Suprapubic skin (tissue), 4 donors: ENCODE measurements around the gene PITPNM3. TPM values are rescaled to one million over a fixed set of nuclear protein-coding genes. Genes with fewer than 3 reads are reported as not detected.
A peak's percentile ranks its signal among the peaks of the same experiment; 100 is the strongest.

Experiments used
- DNase-seq, 2 donors: peaks; one replicate each; pipeline ENCODE4 v3.0.0-alpha.2; 2019; ENCODE audit warnings: low spot score in 2 of 2
- H3K27ac ChIP-seq: fragments of 200-600 bp; sonication (generic); one replicate; pipeline ENCODE4 v1.5.1; 2019
- H3K27me3 ChIP-seq: fragments of 200-600 bp; sonication (generic); one replicate; pipeline ENCODE4 v1.5.1; 2019
- H3K36me3 ChIP-seq: fragments of 200-600 bp; sonication (generic); one replicate; pipeline ENCODE4 v1.5.1; 2019
- H3K4me1 ChIP-seq: fragments of 200-600 bp; sonication (generic); one replicate; pipeline ENCODE4 v1.5.1; 2019
- H3K4me3 ChIP-seq: fragments of 200-600 bp; sonication (generic); one replicate; pipeline ENCODE4 v1.5.1; 2019; ENCODE audit warnings: mild to moderate bottlenecking
- H3K9me3 ChIP-seq: fragments of 200-600 bp; sonication (generic); one replicate; pipeline ENCODE4 v1.5.1; 2019
- EP300 ChIP-seq: sonication (generic); formaldehyde crosslinking; IDR thresholded peaks from one replicate; pipeline ENCODE4 v1.6.1; 2017; ENCODE audit warnings: antibody characterized with exemption
- POLR2A ChIP-seq, 2 donors: fragments of 450-650 bp; IDR thresholded peaks; one replicate each; pipeline ENCODE4 v1.6.1; 2017; ENCODE audit warnings: antibody characterized with exemption in 2 of 2, mild to moderate bottlenecking in 2 of 2, moderate library complexity in 2 of 2
- POLR2AphosphoS5 ChIP-seq, 3 donors: sonication (generic); formaldehyde crosslinking; IDR thresholded peaks; one replicate each; pipeline ENCODE4 v1.6.1; 2017; ENCODE audit warnings: antibody characterized with exemption in 3 of 3
- WGBS: methylation state at CpG from one replicate; pipeline ENCODE4 v1.1.5; 2018; 5-methylcytosine and 5-hydroxymethylcytosine counted together
- total RNA-seq, 4 donors: library from RNA; depleted of rRNA; stranded (reverse); fragments of >200 nt; gene quantifications; one replicate each; pipeline ENCODE4 v1.1.0, GENCODE V29; 2016
- TF ChIP-seq, protein P1 (sequence below), 2 donors: fragments of 200-600 bp in 1 of 2; fragments of 450-650 bp in 1 of 2; sonication (generic) in 1 of 2; IDR thresholded peaks; one replicate each; pipeline ENCODE4 v1.5.1; 2016 to 2019; ENCODE audit warnings: antibody characterized with exemption in 2 of 2, mild to moderate bottlenecking in 1 of 2, moderate library complexity in 1 of 2

The PITPNM3 gene
- total RNA-seq, 4 donors from 2014 or later, result 16.4 to 31.1 (median 19.2) TPM

- H3K4me1 ChIP-seq, result peaks cover 17% of the 10 kb centered on the region
- H3K36me3 ChIP-seq, result no peaks in the 10 kb centered on the region
- TF ChIP-seq POLR2A (IDR thresholded peaks at IDR 0.05), result no peak
- TF ChIP-seq POLR2AphosphoS5 (IDR thresholded peaks at IDR 0.05), result no peak
- no peak for TF ChIP-seq EP300
- TF ChIP-seq, protein P1, sequence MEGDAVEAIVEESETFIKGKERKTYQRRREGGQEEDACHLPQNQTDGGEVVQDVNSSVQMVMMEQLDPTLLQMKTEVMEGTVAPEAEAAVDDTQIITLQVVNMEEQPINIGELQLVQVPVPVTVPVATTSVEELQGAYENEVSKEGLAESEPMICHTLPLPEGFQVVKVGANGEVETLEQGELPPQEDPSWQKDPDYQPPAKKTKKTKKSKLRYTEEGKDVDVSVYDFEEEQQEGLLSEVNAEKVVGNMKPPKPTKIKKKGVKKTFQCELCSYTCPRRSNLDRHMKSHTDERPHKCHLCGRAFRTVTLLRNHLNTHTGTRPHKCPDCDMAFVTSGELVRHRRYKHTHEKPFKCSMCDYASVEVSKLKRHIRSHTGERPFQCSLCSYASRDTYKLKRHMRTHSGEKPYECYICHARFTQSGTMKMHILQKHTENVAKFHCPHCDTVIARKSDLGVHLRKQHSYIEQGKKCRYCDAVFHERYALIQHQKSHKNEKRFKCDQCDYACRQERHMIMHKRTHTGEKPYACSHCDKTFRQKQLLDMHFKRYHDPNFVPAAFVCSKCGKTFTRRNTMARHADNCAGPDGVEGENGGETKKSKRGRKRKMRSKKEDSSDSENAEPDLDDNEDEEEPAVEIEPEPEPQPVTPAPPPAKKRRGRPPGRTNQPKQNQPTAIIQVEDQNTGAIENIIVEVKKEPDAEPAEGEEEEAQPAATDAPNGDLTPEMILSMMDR (IDR thresholded peaks at IDR 0.05), result no peak
- no peak overlapping the region for H3K4me3 ChIP-seq
- H3K9me3 ChIP-seq, result no peaks in the 10 kb centered on the region
- no peak overlapping the region for H3K27ac ChIP-seq
- H3K27me3 ChIP-seq, result no peaks in the 10 kb centered on the region
- 65% methylated on average over 15 of the region's 17 CpGs for WGBS
- DNase-seq, result peak; percentile 39 to 76
These were observed 58.7 kb downstream of the PITPNM3 start for GRCh38 chr17:6497496-6498221.

- no peaks in the 10 kb centered on the region for H3K9me3 ChIP-seq
- H3K27ac ChIP-seq, result no peak overlapping the region
- no peaks in the 10 kb centered on the region for H3K36me3 ChIP-seq
- TF ChIP-seq POLR2AphosphoS5 (IDR thresholded peaks at IDR 0.05) (no peak), POLR2A (IDR thresholded peaks at IDR 0.05) (no peak), EP300 (no peak)
- TF ChIP-seq, protein P1 (IDR thresholded peaks at IDR 0.05), result no peak
- no peaks in the 10 kb centered on the region for H3K27me3 ChIP-seq
- DNase-seq, result peak; percentile 24 to 63
- 64% methylated on average over 13 of the region's 15 CpGs for WGBS
- peaks cover 17% of the 10 kb centered on the region for H3K4me1 ChIP-seq
- no peak overlapping the region for H3K4me3 ChIP-seq
These were observed 59.5 kb downstream of the PITPNM3 start for GRCh38 chr17:6496640-6497441.

DNA sequence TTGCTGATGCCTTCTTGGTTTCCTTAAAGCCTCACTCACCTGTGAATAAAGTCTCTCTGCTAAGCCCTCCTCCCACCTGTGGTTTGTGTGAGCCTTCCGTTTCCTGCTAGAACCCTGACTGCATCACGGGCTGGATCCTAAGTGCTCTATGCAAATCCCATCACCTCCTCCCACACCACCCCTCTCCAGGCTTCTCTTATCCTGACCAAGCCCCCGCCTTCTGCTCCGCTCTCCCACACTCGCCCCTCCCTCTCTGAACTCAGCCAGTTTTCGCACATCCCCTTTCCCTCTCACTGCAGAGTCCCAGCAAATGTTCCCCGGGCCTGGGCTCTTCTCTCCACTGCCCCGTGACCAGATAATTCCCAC lies 60.3 kb downstream of the PITPNM3 start:
- Histone ChIP-seq H3K27ac (no peak overlapping the region), H3K9me3 (no peaks in the 10 kb centered on the region), H3K4me1 (peaks cover 17% of the 10 kb centered on the region), H3K27me3 (no peaks in the 10 kb centered on the region), H3K36me3 (no peaks in the 10 kb centered on the region), H3K4me3 (no peak overlapping the region)
- WGBS, result 40% methylated on average over 8 of the region's 8 CpGs
- no peak for TF ChIP-seq POLR2A (IDR thresholded peaks at IDR 0.05)
- no peak for TF ChIP-seq POLR2AphosphoS5 (IDR thresholded peaks at IDR 0.05)
- no peak for TF ChIP-seq EP300
- TF ChIP-seq, protein P1 (IDR thresholded peaks at IDR 0.05), result no peak
- DNase-seq, result peak; percentile 18 to 77

- no peaks in the 10 kb centered on the region for H3K36me3 ChIP-seq
- DNase-seq, result peak; percentile 40 to 58
- TF ChIP-seq EP300 (no peak), POLR2A (IDR thresholded peaks at IDR 0.05) (no peak), POLR2AphosphoS5 (IDR thresholded peaks at IDR 0.05) (no peak)
- H3K4me3 ChIP-seq, result no peak overlapping the region
- no peaks in the 10 kb centered on the region for H3K9me3 ChIP-seq
- H3K27me3 ChIP-seq, result no peaks in the 10 kb centered on the region
- peaks cover 17% of the 10 kb centered on the region for H3K4me1 ChIP-seq
- H3K27ac ChIP-seq, result no peak overlapping the region
- 66% methylated on average over 8 of the region's 15 CpGs for WGBS
These were observed 60.8 kb downstream of the PITPNM3 start for GRCh38 chr17:6495450-6496115.

DNA sequence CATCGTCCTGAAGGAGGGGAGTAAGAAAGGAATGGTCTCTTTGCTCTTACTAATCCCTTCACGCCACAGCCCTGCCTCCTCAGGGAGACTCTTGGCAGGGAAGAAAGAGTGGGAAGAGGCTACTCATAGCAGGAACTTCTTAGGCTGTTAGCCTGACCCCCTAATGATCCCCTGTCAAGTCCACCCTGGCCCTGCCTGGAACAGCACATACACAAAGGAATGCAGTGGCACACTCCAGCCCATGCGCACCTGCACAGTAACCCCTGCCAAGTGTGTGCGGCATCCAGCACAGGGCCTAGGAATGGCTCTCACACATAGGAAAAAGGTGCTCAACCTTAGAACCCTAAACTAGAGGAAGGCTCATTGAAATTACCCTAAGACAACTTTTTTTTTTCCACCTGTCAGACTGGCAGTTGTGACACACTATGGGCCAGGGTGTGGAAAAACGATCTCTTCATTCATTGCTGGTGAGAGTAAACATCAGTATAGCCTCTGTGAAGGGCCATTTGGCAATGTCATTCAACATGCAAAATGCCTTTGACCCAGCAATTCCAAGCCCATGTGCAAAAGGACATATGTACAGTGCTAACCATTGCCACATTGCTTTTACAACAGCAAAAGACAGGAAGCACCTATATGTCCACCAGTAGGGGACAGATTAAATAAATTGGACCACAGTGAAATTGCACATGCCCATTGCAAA lies 62.0 kb downstream of the PITPNM3 start:
- DNase-seq, result peak; percentile 39 to 57
- WGBS, result 56% methylated on average over 5 of the region's 5 CpGs
- TF ChIP-seq POLR2AphosphoS5 (IDR thresholded peaks at IDR 0.05) (no peak), POLR2A (IDR thresholded peaks at IDR 0.05) (no peak), EP300 (no peak)
- TF ChIP-seq, protein P1 (IDR thresholded peaks at IDR 0.05), result no peak
- Histone ChIP-seq H3K36me3 (no peaks in the 10 kb centered on the region), H3K27me3 (no peaks in the 10 kb centered on the region), H3K27ac (no peak overlapping the region), H3K4me1 (peaks cover 17% of the 10 kb centered on the region), H3K4me3 (no peak overlapping the region), H3K9me3 (no peaks in the 10 kb centered on the region)
